Kidney epithelial cell (primary cell): ENCODE measurements around the gene OR10A3. TPM values are rescaled to one million over a fixed set of nuclear protein-coding genes. Genes with fewer than 3 reads are reported as not detected.

Source experiments
- DNase-seq: peaks from one replicate; pipeline ENCODE4 v3.0.0-alpha.2; 2010; ENCODE audit warnings: low read depth
- H3K27me3 ChIP-seq: 2 replicates; pipeline ENCODE4 v1.6.0; 2011; ENCODE audit warnings: low read length; ENCODE audit not compliant: control insufficient read depth, insufficient read depth
- H3K36me3 ChIP-seq: 2 replicates; pipeline ENCODE4 v1.5.1; 2011; ENCODE audit warnings: low read length; ENCODE audit not compliant: control insufficient read depth, insufficient read depth
- H3K4me3 ChIP-seq: 2 replicates; pipeline ENCODE4 v1.5.1; 2011; ENCODE audit warnings: low read depth, mild to moderate bottlenecking, control low read depth, low read length
- CTCF ChIP-seq: IDR thresholded peaks from 2 replicates; pipeline ENCODE4 v1.5.1; 2011; ENCODE audit warnings: mild to moderate bottlenecking, moderate library complexity, low read length, control low read depth, inconsistent platforms; ENCODE audit not compliant: insufficient read depth, poor library complexity, severe bottlenecking
- total RNA-seq: library from RNA; depleted of rRNA; stranded (reverse); fragments of >200 nt; gene quantifications from 2 replicates; pipeline ENCODE4 v1.2.3, GENCODE V29; 2015

OR10A3 gene
- total RNA-seq, 1 donor from 2014 or later = not detected

- Histone ChIP-seq H3K36me3 (no peaks in the 10 kb centered on the region), H3K27me3 (no peaks in the 10 kb centered on the region), H3K4me3 (no peak overlapping the region)
- DNase-seq = no peak
- no peak for TF ChIP-seq CTCF
Observed at GRCh38 chr11:7964261-7964660, 22.8 kb upstream of the OR10A3 start.

- Histone ChIP-seq H3K27me3 (no peaks in the 10 kb centered on the region), H3K4me3 (no peak overlapping the region), H3K36me3 (no peaks in the 10 kb centered on the region)
- no peak for DNase-seq
- TF ChIP-seq CTCF = no peak
Observed at GRCh38 chr11:7955191-7955590, 13.7 kb upstream of the OR10A3 start.

GRCh38 chr11:7949934-7950333 lies 8.4 kb upstream of the OR10A3 start:
- TF ChIP-seq CTCF = no peak
- H3K27me3 ChIP-seq = peaks cover 3% of the 10 kb centered on the region
- H3K36me3 ChIP-seq = no peaks in the 10 kb centered on the region

GRCh38 chr11:7944123-7944522 lies 2.6 kb upstream of the OR10A3 start:
- no peak for DNase-seq
- H3K4me3 ChIP-seq = no peak overlapping the region
- H3K36me3 ChIP-seq = no peaks in the 10 kb centered on the region
- no peak for TF ChIP-seq CTCF
- H3K27me3 ChIP-seq = peaks cover 3% of the 10 kb centered on the region

More at GRCh38 chr11:7949934-7950333, 8.4 kb upstream of the OR10A3 start:
- DNase-seq = no peak
- H3K4me3 ChIP-seq = no peak overlapping the region

- Histone ChIP-seq H3K4me3 (no peak overlapping the region), H3K36me3 (no peaks in the 10 kb centered on the region), H3K27me3 (no peaks in the 10 kb centered on the region)
- TF ChIP-seq CTCF = no peak
- DNase-seq = no peak
Observed at GRCh38 chr11:7941146-7941545, 362 bp downstream of the OR10A3 start.

- TF ChIP-seq CTCF = no peak
- DNase-seq = peak; percentile 2
- Histone ChIP-seq H3K36me3 (no peaks in the 10 kb centered on the region), H3K27me3 (no peaks in the 10 kb centered on the region), H3K4me3 (no peak overlapping the region)
Observed at GRCh38 chr11:7936615-7937014, 4.9 kb downstream of the OR10A3 start.
